Skeletal muscle cell (primary cell): ENCODE data around the gene CASS4.

ENCODE experiments used
- DNase-seq: peaks from one replicate; pipeline ENCODE4 v3.0.0-alpha.2; 2010; ENCODE audit warnings: low read depth
- H3K4me3 ChIP-seq: 2 replicates; pipeline ENCODE4 v1.5.1; 2011; ENCODE audit warnings: low read depth, mild to moderate bottlenecking, control low read depth, low read length, moderate library complexity

The CASS4 gene

GRCh38 chr20:56469077-56469449 lies 57.0 kb downstream of the CASS4 start:
- DNase-seq: no peak
- peak overlapping the region; percentile 99 for H3K4me3 ChIP-seq

GRCh38 chr20:56483970-56484369 lies 71.9 kb downstream of the CASS4 start:
- H3K4me3 ChIP-seq: no peak overlapping the region

GRCh38 chr20:56487216-56487615 lies 75.2 kb downstream of the CASS4 start:
- DNase-seq: no peak
- no peak overlapping the region for H3K4me3 ChIP-seq

More at GRCh38 chr20:56483970-56484369, 71.9 kb downstream of the CASS4 start:
- no peak for DNase-seq

- DNase-seq: no peak
- no peak overlapping the region for H3K4me3 ChIP-seq
Observed at GRCh38 chr20:56488566-56488965, 76.5 kb downstream of the CASS4 start.

- no peak overlapping the region for H3K4me3 ChIP-seq
- DNase-seq: no peak
Observed at GRCh38 chr20:56501116-56501515, 89.1 kb downstream of the CASS4 start.

- H3K4me3 ChIP-seq: no peak overlapping the region
- no peak for DNase-seq
Observed at GRCh38 chr20:56503916-56504315, 91.9 kb downstream of the CASS4 start.

GRCh38 chr20:56504373-56505005 lies 92.4 kb downstream of the CASS4 start:
- H3K4me3 ChIP-seq: no peak overlapping the region
- no peak for DNase-seq

GRCh38 chr20:56506103-56506502 lies 94.0 kb downstream of the CASS4 start:
- DNase-seq: no peak

More at GRCh38 chr20:56506103-56506502, 94.0 kb downstream of the CASS4 start:
- H3K4me3 ChIP-seq: no peak overlapping the region
